Erythroblast (primary cell): Measurements from ENCODE around the gene FER1L5.

Source experiments
- GATA1 ChIP-seq: IDR thresholded peaks from 2 replicates; pipeline ENCODE4 v1.6.1; 2011; ENCODE audit warnings: low read depth, mild to moderate bottlenecking, control low read depth, low read length, moderate library complexity
- POLR2A ChIP-seq: IDR thresholded peaks from 2 replicates; pipeline ENCODE4 v1.6.1; 2011; ENCODE audit warnings: mild to moderate bottlenecking, low read length

DNA sequence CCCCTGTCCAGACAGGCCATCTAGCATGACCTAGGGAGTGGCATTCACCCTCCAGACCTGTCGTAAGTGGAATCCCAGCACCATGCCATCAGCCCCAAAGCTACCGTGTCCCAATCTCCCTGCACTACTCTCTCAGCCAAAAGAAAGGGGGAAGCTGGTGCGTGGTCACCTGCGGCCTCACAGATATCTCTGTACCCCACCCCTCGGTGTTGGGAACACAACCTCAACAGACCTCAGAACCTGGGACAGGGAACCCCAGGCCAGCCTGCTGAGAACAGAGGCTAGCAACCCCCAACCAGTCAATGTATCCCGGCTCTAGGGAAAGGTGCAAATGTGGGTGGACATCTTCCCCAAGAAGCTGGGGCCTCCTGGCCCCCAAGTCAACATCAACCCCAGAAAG lies 59.1 kb downstream of the FER1L5 start:
- TF ChIP-seq POLR2A (no peak), GATA1 (no peak)
